Chondrocyte (in vitro differentiated cells): ENCODE results near the gene STXBP4. TPM values are rescaled to one million over a fixed set of nuclear protein-coding genes. Genes with fewer than 3 reads are reported as not detected.

Experiments
- DNase-seq: peaks from one replicate; pipeline ENCODE4 v3.0.0; 2021; ENCODE audit warnings: mixed read lengths, low spot score
- H3K27ac Mint-ChIP-seq: one replicate; pipeline ENCODE4 v1.8.0; 2021; ENCODE audit warnings: mild to moderate bottlenecking, moderate library complexity, mixed read lengths; ENCODE audit not compliant: unreplicated experiment
- H3K27me3 Mint-ChIP-seq: 2 replicates; pipeline ENCODE4 v1.8.0; 2021; ENCODE audit warnings: low read depth, mixed read lengths
- H3K36me3 Mint-ChIP-seq: 2 replicates; pipeline ENCODE4 v1.8.0; 2021; ENCODE audit warnings: low read depth, mixed read lengths
- H3K4me1 Mint-ChIP-seq: 2 replicates; pipeline ENCODE4 v1.8.0; 2021; ENCODE audit warnings: low read depth, mild to moderate bottlenecking, mixed read lengths
- H3K4me3 Mint-ChIP-seq: one replicate; pipeline ENCODE4 v1.8.0; 2021; ENCODE audit warnings: mild to moderate bottlenecking, moderate library complexity, mixed read lengths; ENCODE audit not compliant: unreplicated experiment
- H3K9me3 Mint-ChIP-seq: 2 replicates; pipeline ENCODE4 v1.8.0; 2021; ENCODE audit warnings: low read depth, mixed read lengths
- CTCF ChIP-seq: fragments of 200-600 bp; sonication (generic); IDR thresholded peaks from 2 replicates; pipeline ENCODE4 v1.5.0; 2021; ENCODE audit warnings: antibody characterized with exemption, mild to moderate bottlenecking, moderate library complexity
- total RNA-seq: library from RNA; stranded (reverse); gene quantifications from 3 replicates; pipeline ENCODE4 v1.2.1, GENCODE V29; 2021

The STXBP4 gene
- total RNA-seq, 1 donor from 2014 or later, result 11.9 TPM

- no peaks in the 10 kb centered on the region for H3K27me3 Mint-ChIP-seq
Observed at GRCh38 chr17:55063885-55064874, 95.6 kb downstream of the STXBP4 start.

GRCh38 chr17:55067697-55068439, 99.3 kb downstream of the STXBP4 start:
- Mint-ChIP-seq H3K4me3 (no peak overlapping the region), H3K36me3 (no peaks in the 10 kb centered on the region), H3K4me1 (no peaks in the 10 kb centered on the region), H3K27ac (no peak overlapping the region), H3K9me3 (no peaks in the 10 kb centered on the region), H3K27me3 (no peaks in the 10 kb centered on the region)
- TF ChIP-seq CTCF, result no peak
- no peak for DNase-seq

More at GRCh38 chr17:55063885-55064874, 95.6 kb downstream of the STXBP4 start:
- Mint-ChIP-seq H3K4me1 (no peaks in the 10 kb centered on the region), H3K4me3 (no peak overlapping the region), H3K27ac (no peak overlapping the region), H3K36me3 (no peaks in the 10 kb centered on the region), H3K9me3 (no peaks in the 10 kb centered on the region)
- DNase-seq, result no peak
- TF ChIP-seq CTCF, result no peak

GRCh38 chr17:55068862-55069811, 100.6 kb downstream of the STXBP4 start:
- no peaks in the 10 kb centered on the region for H3K4me1 Mint-ChIP-seq

GRCh38 chr17:55069983-55070529, 101.5 kb downstream of the STXBP4 start:
- Mint-ChIP-seq H3K4me3 (no peak overlapping the region), H3K9me3 (no peaks in the 10 kb centered on the region), H3K27ac (no peak overlapping the region), H3K36me3 (no peaks in the 10 kb centered on the region), H3K4me1 (no peaks in the 10 kb centered on the region), H3K27me3 (no peaks in the 10 kb centered on the region)
- TF ChIP-seq CTCF, result no peak
- DNase-seq, result no peak

More at GRCh38 chr17:55068862-55069811, 100.6 kb downstream of the STXBP4 start:
- Mint-ChIP-seq H3K27ac (no peak overlapping the region), H3K4me3 (no peak overlapping the region), H3K9me3 (no peaks in the 10 kb centered on the region), H3K36me3 (no peaks in the 10 kb centered on the region), H3K27me3 (no peaks in the 10 kb centered on the region)
- DNase-seq, result no peak
- TF ChIP-seq CTCF, result no peak
